Measurements from ENCODE around the gene JADE1.

The JADE1 gene

DNA sequence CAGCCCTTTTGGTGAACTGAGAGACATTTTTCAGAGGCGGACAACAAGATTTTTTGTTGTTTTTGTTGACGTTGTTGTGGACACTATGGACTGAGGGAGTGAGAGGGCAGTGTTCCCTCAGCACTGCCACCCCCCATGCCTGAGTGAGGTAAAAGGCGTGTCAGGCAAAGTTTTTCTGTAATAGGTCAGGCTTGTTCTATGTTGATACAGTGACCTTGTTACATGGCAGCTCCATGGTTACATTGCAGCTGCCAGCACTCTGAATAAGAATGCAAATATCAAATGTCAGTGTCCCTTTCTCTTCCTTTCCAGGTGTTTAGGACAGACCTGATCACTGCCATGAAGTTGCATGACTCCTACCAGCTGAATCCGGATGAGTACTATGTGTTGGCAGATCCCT, 36.6 kb downstream of the JADE1 start:
- no peak for DNase-seq

DNA sequence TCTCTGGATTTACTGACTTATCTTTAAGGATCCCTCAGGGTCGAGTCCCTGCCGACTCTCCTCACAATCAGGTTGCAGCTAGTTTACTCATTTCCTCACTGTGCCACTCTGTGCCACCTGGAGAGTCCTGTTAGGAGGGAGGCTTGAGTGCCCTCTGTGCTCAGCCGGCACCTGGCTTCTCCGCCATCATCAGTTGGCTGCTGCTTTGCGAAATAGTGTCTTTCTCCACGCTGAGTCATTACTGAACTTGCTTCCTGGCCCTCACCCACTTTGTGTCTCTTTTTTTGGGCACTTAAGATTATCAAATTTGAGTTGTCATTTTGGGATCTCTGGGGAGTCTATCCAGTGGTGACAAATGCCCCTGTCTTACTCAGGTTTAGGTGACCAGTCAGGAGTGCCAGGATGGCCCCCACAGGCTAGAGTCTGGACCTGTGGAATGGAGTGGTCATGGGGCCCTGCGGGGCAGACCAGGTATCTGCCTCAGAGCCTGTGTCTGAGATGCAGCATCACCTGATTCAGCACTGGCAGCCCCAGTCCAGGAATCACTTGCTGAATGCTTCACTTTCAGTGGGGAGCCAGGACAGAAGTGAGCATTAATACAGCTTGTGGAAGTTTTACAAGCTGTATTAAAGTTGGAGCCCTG, 37.7 kb downstream of the JADE1 start:
- DNase-seq = no peak

DNA sequence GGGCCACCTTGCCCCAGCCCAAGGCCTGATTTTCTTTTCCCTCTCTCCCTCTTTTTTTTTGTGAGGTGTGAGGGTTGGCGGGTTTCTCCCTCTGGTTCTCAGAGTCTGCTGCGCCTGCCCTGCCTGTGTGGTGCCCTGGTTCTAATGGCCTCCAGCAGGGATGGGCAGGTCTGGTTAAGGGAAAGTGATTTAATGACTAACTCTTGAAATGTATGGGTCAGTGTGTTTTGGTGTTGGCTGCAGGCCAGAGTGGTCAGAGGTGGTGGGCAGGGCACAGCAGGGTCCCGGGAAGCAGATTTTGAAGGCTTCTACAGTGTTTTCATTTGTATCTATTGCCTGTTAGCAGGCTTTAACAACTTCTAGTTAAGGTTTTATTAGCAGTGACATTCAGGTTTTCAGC, 39.0 kb downstream of the JADE1 start:
- DNase-seq = no peak

DNA sequence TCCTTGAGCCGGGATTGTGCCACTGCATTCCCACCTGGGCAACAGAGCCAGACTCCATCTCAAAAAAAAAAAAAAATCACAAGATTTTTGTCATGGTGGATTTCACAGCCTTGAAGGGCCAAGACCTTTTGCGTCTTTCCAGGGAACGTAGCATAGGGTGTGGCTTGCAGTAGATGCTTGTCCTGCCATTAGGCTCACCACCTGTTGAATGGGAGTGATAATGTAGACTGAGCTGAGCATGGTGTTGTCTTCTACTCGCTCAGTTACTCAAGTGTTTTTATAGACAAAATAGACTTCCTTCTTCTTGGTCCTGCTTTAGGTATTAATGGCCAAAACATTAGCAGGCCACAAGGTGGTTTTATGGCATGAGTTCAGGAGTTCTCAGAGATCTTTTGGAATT, 40.8 kb downstream of the JADE1 start:
- no peak for DNase-seq

DNA sequence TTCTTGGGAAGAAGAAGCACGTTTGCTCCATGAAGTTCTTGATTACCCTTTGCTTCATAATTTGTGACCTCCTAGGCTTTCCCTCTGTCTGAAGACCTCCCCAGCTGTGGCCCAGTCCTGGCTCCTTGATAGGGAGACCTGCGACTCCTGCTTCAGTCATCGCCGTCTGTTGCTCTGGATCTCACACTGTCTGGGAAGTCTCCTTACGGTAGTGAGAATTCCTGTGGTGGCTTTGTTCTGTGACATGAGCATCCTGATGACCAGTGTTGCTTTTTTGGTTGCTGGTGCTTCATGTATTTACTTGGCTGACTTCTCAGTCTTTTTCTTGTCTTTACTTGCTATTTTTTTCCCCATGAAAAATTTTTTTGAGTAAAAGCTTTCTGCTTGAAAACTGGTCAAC, 44.2 kb downstream of the JADE1 start:
- DNase-seq = no peak

DNA sequence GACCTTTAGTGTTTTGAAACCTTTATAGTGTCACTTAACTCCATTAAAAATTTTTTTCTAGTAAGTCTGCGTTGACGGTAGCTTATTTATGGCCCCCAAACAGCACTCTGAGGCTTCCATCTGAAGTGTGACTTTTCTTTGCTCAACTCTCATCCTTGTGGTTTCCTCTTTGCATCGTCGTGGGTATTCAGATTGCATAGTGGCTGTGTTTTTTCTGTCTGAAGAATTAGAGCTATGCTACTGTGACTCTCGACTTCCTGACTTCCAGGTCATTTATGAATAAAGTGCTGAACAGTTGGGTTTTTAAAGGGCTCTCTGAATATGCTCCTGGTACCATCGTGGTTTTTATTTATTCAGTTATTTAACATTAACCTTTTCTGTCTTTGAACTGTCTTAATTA, 44.9 kb downstream of the JADE1 start:
- DNase-seq = peak in 3 of 6 experiments; percentile 9 to 25 (median 23)

DNA sequence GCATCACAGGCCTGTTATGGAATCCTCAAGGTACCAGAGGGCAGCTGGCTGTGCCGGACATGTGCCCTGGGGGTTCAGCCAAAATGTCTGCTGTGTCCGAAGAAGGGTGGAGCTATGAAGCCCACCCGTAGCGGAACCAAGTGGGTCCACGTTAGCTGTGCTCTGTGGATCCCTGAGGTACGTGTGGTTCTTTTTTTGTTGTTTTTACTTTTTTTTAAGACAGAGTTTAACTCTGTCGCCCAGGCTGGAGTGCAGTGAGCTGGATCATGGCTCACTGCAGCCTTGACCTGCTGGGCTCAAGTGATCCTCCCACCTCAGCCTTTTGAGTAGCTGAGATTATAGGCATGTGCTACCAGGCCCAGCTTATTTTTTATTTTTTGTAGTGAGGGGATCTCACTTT, 46.1 kb downstream of the JADE1 start:
- no peak for DNase-seq

DNA sequence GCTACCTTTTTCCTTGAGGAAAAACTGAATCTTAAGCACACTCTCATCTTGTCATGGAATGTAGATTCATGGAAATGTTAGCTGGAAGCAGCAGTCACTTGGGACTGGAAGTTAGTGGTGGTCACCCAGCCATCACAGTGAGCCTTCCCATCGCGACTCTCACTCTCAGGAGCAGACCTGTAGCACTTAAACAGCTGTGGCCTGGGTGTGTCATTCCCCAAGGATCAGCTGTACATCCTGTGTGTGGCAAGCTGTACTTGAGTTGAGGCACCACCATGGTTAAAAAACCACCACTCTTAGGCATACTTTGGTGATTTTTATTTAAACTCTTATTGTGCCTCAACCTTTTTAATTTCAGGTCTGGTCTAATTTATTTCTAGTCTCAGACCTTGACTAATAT, 46.7 kb downstream of the JADE1 start:
- DNase-seq = no peak

DNA sequence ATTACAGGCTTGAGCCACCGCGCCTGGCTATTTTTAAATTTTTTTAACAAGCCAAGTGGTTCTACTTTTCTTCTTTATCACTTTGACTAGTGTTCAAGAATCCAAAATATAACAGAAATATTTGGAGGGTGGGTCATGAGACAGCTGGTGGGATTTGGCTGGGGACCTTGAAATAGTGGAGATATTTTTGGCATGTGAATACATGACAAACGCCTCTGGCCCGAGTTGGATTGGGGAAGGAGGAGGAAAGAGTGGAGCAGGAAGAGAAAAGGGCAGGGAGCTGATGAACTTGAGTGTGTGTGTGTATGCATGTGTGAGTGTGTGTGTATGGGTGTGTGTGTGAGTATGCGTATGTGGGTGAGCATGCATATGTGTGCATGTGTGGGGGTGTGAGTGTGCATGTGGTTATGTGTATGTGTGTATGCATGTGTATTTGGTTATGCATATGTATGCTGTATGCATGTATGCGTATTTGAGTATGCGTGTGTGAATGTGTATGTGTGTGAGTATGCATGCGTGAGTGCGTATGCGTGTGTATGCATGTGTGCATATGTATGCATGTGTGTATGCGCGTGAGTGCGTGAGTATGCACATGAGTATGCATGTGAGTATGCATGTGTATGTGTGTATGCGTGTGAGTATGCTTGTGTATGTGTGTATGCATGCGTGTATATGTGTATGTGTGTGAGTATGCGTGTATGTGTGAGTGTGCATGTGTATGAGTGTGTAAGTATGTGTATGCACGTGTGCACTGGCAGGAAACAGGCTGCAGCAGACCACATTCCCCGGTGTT, 49.6 kb downstream of the JADE1 start:
- no peak for DNase-seq

DNA sequence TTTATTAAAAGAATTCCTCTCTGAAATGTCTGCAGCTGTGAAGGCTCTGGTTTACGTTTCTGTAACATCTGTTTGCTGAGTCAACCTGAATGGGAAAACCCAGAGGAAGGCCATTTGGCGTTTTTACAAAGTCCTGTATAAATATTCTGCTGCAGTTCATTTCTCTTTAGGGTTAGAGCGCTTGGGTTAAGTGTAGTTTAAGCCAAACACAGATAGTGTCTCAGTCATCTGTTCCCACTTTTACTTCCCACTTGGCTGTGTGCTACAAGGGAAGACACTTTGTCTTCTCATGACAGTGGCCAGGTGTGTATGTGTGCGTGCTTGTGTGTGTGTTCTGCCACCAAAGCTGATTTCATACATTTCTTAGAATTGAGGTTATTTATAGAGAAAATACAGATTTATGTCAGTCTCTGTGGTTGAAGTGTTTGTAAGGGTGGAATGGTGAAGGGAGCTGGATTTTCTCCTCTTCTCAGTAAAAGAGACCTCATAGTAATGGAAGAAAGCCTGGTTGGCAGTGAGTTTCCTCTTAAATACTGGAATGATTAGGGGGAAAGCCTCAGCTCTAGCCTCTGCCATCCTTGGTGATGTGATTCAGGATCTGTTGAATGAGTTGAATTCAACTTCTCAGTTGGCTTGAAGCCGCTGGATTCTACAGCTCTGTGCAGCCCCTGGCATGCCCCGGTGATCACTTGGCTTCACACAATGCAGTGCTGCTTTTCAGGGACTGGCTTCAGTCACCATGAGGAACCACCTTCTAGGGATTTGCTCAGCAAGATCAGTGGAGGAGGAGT, 50.6 kb downstream of the JADE1 start:
- no peak for DNase-seq

DNA sequence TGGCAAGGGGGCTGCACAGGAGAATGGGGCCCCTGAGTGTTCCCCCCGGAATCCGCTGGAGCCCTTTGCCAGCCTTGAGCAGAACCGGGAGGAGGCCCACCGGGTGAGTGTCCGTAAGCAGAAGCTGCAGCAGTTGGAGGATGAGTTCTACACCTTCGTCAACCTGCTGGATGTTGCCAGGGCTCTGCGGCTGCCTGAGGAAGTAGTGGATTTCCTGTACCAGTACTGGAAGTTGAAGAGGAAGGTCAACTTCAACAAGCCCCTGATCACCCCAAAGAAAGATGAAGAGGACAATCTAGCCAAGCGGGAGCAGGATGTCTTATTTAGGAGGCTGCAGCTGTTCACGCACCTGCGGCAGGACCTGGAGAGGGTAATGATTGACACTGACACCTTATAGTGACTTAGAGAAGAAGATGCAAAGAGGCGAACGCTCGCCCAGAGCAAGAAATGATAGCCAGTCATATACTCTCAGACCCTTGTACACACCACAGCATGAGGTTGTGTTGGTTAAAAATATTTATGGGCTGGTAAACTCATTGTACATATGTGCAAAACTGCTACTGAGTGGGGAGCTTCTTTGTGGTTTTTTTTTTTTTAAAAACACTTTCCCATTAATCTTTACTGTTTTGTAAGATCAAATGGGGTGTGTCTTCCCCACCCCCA, 52.5 kb downstream of the JADE1 start:
- peak in 1 of 6 experiments; percentile 12 for DNase-seq

DNA sequence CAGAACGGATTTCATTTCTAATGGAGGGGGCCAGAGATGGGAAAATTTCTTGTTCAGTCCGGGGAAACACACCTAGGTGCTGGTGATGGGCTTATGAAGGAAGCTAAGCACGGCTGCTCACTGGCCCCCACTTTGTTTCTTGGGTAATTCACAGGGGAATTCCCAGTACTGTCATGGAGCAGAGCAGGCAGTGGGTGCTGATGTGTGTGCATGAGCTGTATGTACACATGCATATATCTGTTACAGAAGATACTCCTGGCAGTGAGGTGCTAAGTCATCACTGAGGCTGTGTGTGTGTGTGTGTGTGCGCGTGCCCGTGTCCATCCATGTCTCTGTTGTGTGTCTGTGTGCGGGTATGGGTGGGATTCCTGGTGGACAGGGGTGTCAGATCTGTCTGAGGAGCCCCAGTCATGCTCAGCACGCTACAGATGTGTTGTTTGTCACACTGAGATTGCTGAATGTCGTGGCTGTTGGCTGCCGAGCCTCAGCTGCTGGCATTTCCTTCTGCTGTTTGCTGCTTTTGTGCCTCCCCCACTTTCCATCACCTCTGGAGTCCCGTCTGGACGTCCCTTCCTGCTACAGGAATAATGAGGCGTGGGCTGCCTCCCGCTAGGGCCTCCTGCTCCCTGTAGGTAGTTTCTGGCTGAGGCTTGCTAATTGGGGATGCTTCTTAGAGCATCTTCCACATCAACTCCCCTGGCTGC, 53.3 kb downstream of the JADE1 start:
- peak in 3 of 6 experiments; percentile 8 to 19 (median 18) for DNase-seq

DNA sequence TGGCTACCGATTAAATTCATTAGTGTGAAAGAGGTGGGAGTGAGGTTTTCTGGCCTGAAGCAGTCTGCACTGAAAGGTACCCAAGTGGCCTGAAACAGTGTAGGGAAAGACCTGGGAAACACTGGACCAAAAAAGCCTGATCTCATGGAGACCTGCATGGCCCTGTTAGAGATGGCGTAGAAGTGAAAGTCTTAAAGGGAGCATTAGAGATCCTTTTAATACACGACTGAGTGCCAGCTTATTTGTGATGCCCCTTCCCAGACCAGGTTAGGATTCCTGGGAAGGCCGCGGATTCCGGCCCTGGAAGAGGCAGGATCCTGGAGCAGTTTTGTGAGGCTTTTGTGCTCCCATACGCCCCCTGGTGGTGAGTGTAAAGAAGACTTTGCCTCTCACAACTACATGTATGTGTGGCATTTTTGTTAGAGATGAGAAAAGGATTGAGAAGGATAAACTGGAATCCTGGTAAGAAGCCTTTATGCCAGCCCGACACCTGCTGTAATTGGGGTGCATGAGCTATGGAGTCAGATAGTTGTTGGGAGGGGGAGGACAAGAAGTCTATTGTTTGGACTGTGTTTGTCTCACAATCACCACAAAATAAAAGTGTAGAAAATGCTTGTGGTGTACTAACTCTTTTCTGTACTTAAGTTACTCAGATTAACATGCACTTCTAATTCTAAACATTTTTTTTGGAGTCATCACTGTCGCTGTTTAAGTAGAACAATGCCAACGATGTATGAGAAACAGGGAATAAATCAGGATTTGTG, 54.0 kb downstream of the JADE1 start:
- peak; percentile 33 to 80 (median 48) for DNase-seq

DNA sequence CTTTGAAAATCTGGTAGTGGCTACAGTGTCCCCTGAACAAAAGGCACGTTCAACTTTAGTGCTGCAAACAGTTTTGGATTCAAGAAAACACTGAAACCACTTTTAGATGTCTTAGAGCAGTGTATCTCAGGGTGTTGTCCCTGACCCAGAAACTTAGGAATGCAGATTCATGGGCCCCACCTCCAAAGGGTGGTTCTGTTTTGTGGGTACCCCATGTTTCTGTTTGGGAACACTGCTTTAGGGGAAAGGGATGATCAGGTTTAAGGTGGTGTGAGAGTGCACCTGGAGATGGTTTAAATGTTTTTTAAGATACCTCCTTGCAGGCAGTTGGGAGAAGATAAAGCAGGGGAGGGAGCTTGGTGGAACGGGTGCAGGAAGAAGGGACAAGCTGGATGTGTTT, 55.6 kb downstream of the JADE1 start:
- DNase-seq = no peak

DNA sequence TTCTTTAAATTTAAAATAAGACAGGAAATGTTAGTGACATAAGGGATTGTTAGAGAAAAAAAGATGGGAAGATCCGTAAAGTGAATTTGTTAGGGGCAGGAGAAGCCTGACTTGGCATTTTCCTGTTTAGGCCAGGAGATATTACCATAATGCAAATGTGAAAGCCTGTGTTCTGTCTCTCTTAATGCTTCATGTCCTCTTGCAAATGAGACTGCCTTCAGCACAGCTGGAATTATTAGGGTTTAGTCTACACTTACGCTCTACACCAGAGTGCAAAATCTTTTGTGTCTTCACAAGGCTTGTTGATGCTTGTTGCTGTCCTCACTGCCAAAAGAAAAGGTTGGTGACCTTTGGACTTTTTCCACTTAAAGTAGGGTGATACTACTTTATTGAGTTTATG, 56.8 kb downstream of the JADE1 start:
- no peak for DNase-seq

DNA sequence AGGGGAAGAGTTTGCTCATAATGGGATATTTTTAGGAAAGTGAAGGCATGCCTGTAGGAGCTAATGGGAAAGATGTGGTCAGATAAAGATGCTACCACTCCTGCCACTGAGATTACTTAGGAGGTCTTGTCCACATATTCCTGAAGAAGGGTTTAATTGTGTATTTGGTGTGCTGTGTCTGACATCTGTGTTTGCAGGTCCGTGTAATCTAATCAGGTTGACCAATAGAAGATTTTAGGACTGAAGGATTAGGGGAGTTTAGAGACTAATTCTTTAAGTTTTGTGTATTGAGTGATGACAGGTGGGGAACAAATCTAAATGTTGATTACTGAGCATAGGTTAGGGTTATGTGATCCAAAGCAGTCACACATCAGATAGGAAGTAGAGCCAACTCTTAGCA, 57.2 kb downstream of the JADE1 start:
- no peak for DNase-seq

DNA sequence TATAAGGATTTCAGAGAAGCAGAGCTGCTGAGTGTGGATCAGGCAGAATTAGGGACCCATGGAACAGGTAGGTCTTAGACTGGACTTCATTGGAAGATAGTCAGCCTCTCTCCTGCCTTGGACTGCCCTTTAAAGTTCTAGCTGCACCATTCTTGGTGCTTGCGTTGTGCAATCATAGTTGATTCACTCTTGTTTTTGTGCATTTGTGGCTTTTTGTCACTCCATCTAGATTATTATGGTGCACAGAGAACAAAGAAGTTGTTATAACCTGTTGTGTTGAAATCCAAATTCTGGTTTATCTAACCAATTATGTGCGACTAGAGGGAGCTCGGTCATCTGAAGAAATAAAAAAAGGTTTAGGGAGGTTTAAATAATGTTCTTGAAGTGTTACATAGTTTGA, 59.3 kb downstream of the JADE1 start:
- no peak for DNase-seq

DNA sequence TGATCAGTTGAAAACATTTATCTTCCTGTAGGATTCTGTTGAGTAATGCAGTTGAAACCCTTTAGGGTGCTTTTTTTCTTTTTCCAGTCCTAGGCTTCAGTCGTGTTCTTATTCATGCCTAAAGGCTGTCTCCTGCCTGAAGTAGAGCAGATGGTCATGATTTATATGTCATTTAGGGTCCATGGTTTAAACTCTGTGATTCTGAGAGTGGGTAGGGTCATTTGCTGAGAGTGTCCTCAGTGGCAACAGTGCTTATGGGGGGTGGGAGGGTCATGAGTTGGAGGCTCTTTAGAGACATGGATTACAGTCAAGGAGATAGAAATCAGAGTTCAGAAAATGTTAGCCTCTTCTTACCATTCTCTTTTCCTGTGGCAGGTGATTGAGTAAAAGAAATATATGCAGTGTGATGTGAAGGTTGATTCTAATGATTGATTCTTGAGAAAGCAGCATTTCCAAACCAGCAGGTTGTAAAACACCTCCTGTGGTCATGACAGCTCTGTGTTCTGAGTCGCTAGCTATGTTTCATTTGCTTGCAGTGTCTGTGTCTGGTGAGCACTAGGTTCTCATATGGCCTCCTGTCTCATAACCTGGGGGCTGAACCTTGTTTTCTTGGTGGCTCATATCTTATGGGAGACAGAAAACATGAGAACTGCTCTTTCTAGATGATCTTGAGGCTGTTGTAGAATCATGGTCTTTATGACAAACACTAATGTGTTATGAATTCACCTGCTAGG, 60.4 kb downstream of the JADE1 start:
- no peak for DNase-seq

DNA sequence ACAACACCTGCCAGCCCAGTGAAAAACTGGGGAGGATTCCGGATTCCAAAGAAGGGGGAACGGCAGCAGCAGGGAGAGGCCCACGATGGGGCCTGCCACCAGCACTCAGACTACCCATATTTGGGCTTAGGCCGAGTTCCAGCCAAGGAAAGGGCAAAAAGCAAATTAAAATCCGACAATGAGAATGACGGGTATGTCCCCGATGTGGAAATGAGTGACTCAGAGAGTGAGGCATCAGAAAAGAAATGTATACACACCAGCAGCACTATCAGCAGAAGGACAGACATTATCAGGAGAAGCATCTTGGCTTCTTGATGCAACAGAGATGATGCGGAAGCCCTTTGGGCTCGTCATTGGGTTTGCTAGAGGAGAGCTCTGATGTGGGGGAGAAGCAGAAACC, 62.4 kb downstream of the JADE1 start:
- no peak for DNase-seq

DNA sequence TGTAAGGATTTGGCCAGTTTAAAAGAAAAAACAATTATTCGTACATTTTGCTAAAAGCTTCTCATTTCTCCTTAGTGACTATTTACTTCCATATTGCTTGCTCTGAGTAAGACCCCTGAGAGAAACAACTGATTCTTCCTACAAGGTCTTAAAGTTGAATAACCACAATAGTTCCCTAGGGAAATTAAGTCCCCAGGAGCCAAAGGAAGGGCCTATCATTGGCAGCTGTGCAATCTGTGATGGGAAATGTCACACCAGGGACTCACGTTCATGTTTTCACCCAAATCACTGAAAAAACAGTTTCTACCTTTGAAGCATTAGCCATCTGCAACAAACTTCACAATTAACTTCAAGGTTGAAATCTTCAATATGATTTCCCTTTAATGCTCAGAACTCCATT, 66.7 kb downstream of the JADE1 start:
- DNase-seq = no peak

DNA sequence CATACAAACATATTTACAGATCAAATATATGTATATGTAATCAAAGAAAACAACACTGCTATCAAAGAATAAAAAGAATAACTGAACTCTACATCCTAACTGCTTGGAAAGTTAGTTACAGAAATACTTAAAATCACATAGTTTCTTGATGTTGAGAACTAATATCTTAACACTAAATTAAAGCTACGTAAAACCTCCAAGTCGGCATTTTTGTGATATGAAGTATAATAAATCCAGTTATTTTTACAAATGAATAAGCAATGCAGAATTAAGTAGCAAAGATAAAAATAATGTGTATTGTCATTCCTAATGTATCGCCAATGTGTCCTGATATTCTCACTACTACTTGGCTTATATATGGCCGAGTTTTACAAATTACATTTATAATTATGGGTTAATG, 68.4 kb downstream of the JADE1 start:
- DNase-seq = no peak

All from stimulated activated naive CD4-positive, alpha-beta T cell (primary cell).